ENCODE measurements around the gene EPB41L3.

DNA sequence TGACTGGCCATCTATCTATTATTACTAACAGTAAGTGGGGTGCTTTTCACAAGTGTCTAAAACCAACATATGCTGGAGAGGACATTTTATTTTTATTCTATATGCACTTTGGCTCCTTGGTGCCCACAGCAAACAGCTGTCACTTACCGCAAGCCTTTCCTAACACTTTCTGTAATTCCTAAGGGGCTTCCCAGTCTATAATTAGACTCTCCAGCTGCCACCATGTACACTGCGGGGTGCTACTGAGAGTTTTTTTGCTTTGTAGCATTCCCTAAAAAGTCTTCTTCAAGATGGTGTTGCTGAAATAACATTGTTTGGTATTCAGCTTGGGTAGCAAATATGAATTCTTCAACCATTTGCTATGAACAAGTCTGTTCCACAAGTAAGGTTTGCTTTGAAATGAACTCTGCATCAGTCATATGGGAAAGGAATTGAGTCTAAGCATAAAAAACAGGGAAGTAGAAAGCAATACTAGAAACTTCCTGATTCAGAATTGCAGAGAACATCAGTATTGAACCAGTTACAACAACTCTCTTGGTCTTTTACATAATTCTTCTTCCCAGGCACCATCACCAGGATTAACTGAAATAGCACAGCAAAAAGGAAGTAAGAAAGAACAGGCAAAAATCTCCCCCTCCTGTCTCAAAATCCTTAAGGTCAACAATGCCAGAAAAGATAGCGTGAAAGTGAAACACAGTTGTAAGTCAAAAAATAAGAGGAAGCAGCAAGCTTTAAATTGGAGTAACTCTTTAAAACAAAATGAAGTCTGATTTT is 28.6 kb downstream of the EPB41L3 start:
- TF ChIP-seq CTCF (conservative IDR thresholded peaks at IDR 0.05; ENCODE audit: low read length) (no peak), EZH2phosphoT487 (IDR thresholded peaks at IDR 0.05; ENCODE audit: borderline replicate concordance, low read depth, low read length) (no peak)

All from OCI-LY7 (cell line).